GM19468 (cell line): ENCODE measurements around the gene GLYATL3.

Experiments used
- ATAC-seq: cut with Tn5 transposase; IDR thresholded peaks from one replicate; pipeline ENCODE4 v1.9.1; 2021; ENCODE audit warnings: mild to moderate bottlenecking, moderate library complexity, moderate number of reproducible peaks; ENCODE audit not compliant: unreplicated experiment; ENCODE audit errors: extremely low read depth

GLYATL3 gene

DNA sequence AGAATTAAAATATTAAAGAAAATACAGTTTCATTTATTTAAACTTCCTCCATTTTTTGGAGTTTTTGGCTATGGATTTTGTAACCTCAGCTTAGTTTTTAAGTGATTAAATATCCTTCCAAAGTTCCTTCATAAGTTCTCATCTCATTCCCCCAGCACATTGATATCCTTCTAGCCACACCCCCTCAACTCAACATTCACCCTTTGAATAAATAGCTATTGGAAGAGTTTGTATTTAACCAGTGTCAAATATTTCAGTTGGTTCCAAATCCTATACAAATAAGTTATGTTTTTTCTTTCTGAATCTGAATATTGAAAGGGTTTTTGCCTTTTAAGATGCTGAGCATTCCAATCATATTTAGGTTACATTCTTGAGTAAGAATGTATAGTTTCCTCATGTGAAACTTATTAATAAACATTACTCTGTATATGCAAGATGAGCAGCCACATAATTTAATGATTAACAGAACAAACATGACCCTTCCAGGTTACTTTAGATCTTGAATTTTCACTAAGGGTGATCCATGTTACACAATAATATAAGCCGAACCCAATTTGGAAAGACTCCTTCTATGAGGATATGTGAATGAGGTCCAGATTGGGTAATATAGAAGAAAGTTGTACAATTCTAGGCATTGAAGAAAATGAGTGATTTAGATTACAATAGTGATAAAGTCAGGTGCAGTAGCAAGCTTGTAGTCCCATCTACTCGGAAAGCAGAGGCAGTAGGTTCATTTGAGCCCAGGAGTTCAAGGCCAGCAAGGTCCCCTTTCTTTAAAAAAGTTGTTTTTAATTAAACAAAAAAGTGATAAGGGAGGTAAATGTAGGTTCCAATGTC, 13.6 kb downstream of the GLYATL3 start:
- no peak for ATAC-seq

DNA sequence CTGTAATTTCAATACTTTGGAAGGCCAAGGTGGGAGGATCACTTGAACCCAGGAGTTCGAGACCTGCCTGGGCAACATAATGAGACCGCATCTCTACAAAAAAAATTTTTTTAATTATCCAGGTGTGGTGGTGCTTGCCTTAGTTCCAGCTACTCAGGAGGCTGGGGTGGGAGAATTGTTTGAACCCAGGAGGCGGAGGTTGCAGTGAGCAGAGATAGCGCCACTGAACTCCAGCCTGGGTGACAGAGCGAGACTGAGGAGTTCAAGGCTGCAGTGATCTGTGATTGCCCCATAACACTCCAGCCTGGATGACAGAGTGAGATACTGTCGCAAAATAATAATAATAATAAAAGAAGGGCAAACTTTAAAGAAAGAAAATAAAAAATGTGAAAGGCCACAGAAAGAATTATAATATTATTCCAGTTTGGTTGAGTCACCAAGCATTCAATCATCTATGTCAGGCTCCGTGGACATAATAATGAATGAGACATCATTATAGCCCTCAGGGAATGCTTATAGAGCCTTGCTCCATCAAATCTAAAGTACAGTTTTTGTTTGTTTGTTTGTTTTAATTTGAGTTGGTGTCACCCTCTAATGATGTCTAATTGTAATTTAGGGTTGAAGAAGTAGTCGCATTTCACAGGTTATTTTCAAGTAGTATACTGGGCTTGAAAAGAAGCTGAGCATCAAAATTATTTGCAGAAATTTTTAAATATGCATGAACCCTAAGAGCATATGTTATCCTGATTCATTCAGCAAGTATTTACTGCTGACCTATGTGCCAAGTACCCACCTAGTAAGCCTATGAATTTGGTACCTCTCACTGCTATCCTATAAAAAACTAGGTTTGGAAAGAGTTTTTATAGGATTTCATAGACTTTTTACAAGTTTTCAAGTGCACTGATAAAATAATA, 15.1 kb downstream of the GLYATL3 start:
- no peak for ATAC-seq

DNA sequence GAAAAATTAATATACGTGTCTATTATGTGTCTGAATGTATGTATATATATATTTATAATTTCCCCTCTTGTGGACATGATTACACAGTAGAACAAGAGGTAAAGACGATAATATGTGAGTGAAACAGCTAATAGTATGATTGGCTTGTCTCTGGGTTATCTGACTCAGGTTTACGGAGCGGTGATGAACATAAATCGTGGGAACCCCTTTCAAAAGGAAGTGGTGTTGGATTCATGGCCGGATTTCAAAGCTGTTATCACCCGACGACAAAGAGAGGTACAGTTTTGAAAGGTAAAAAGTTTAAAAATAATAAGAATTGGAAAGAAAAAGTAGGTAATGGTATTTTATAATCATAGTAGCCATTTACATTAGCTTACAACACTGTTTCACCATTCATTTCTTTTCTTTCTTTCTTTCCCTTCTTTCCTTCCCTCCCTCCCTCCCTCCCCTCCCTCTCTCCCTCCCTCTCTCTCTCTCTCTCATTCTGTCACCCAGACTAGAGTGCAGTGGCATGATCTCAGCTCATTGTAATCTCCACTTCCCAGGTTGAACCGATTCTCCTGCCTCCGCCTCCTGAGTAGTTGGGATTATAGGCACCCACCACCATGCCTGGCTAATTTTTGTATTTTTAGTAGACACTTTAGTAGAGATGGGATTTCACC, 15.9 kb downstream of the GLYATL3 start:
- ATAC-seq = no peak

DNA sequence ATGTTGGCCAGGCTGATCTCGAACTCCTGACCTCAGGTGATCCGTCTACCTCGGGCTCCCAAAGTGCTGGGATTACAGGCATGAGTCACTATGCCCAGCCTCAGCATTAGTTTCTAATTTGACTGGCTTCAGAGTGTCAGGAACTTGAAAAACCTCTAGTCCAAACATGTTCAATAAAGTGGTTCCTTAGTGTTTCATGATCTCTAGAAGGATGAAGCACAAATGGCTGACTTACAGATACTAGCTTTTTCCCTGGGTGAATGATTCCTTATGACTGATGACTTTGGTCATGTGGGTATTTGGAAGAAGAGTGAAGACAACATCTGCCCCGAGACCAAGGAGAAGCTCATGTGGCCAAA, 16.4 kb downstream of the GLYATL3 start:
- no peak for ATAC-seq

DNA sequence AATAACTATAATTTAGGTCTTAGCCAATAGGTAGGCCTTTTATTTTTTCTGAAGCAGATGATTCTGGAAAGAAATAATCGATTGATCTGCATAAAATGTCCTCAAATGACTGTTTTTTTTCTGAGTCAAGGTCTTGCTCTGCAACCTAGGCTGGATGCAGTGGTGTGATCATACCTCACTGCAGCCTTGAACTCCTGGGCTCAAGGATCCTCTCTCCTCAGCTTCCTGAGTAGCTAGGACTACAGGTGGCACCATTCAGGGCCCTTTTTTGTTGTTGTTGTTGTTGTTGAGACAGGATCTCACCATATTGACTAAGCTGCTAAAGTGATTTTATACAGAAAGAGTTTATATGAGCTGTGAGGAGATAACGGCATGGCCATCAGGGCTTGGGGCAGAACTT, 18.2 kb downstream of the GLYATL3 start:
- no peak for ATAC-seq

DNA sequence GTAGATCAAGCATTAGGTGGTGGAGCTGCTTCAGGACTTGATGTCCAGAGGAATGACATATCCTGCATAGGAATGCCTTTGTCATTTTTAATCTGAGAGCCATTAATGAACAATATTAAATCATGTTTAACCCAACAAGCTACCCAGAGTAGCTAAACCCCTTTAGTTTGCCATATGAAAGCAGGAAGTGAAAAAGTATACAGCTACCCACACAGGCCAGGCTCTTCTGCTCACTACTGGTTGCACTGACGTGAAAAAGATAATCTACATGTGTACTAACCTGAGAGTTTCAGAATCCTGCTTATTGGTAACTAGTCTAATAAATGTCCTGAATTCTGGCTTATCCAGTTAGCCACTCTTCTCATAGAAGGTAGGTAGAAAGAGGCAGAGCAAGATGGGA, 19.9 kb downstream of the GLYATL3 start:
- ATAC-seq = peak; percentile 91

DNA sequence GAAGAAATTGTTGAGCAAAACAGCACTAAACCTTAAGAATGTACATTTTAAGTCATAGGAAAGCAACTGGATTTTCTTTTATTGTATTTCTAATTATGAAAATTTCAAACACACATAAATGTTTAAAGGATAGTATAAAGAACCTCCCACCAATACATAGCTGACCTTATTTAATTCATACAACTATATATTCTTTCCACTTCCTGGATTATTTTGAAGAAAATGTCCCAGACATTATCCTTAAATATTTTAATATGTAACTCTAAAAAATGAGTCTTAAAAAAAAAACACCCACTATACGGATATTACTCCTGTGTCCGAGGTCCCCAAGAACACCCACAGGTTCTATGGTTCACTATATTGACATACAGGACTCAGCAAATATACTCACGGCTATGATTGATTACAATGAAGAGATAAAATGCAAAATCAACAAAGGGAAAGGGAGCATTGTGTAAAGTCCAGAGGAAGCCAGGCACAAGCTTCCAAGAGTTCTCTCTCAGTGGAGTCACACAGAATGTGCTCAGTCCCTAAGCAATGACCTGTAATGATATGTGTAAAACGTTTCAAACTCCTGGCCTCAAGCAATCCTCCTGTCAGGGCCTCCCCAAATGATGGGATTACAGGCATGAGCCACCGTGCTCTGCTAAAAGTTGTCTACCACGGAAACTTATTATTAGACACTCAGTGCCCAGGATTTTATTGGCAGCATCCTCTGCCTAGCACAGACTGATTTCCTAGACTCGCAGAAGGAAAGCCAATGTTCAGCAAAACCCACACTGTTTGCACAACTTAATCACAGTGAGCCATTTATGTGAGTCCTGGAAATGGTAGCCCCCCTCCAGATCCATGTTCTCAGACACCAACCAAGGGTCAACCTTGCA, 23.2 kb downstream of the GLYATL3 start:
- ATAC-seq = no peak

DNA sequence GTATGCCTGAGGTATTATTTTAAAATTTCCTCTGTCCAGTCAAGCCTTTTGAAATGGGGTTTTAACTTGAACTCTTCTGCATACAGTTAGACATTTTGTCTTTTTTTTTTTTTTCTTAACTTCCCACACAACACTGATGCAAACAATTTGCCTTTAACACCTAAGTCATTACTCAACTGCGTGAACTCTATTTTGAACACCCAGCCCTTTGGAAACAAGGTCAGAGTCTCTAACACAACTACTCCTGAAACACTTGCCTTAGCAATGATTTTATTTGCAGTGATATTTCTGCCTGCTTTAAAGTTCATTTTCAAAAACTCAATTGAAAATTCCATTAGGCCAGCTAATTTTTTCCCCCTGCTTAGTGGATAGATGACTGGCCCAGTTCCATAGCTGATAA, 24.2 kb downstream of the GLYATL3 start:
- ATAC-seq = no peak

DNA sequence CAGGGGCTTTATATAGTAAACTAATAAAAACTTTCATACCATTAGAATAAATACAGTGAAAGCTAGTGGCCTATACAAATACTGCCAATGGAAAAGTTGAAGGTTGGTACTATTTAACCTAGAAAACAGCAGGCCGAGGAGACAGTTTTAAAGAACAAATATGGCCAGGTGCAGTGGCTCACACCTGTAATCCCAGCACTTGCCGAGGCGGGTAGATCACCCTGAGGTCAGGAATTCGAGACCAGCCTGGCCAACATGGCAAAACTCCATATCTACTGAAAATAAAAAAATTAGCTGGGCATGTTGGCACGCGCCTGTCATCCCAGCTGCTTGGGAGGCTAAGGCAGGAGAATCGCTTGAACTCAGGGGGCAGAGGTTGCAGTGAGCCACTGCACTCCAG, 24.8 kb downstream of the GLYATL3 start:
- ATAC-seq = no peak

DNA sequence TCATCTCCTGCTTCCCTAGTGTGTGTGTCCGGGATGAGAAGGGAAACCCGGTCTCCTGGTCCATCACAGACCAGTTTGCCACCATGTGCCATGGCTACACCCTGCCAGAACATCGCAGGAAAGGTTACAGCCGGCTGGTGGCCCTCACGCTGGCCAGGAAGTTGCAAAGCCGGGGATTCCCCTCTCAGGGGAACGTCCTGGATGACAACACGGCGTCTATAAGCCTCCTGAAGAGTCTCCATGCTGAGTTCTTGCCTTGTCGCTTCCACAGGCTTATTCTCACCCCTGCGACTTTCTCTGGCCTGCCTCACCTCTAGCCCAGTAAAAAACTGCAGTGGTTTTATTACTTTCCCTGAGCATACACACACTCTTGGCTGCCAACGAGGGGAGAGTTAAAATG, 26.9 kb downstream of the GLYATL3 start:
- ATAC-seq = no peak

DNA sequence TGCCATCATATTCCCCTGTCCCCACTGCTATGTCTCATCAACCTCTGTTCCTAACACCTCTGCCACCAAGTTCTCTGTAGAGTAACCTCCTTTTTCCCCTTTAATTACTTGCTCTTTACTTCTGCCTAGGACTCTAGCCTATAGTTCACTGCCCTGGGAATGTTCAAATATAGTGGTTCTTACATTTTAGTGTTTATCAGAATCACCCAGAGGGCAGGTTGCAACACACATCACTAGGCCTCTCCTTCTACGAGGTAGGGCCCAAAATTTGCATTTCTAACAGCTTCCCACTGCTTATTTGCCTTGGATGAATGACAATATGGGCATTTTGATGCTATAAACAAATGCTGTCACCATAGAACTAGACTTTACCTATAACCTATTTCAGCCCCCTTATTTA, 27.6 kb downstream of the GLYATL3 start:
- no peak for ATAC-seq

DNA sequence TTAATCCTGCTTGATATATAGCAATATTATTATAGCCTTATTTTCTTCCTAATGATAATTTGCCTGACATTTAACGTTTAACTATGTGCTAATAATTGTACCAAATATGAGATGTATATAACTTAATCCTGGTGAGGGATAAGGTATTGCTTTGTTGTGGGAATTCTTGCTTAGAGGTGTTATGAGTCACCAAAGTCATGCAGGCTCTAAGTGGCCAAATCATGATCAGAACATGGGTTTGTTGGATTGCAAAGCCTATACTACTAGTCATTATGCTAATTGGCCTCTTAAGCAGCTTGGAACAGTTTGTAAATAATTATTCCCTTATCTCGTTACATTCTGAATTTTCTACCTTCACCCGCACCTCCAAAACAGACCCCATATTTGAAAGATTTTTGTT, 28.8 kb downstream of the GLYATL3 start:
- ATAC-seq = no peak

DNA sequence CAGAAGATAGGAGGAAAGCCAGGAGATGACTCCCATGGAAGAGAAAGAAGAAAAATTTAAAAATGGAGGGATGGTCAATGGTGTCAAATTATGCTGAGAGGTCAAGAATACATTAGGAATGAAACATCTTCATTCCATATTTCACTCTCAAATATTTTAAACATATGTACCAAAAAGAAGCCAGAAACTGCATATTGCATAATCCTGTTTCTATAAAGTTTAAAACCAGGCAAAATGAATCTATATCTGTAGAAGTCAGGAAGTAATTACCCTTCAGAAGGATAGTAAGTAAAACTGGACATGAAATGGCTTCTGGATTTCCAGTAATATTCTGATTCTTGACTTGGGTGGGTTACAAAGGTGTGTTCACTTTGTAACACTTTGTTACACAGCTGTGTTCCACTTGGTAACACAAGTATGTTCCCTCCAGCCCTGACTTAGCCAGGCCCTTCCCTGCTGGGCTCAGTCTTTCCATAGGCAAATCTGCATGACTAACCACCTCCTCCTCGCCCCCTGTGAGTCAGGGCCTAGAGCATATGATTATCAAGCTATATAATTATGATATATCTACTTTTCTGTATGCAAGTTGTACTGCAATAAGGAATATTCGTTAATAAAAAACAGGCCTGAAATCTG, 30.5 kb downstream of the GLYATL3 start:
- no peak for ATAC-seq

DNA sequence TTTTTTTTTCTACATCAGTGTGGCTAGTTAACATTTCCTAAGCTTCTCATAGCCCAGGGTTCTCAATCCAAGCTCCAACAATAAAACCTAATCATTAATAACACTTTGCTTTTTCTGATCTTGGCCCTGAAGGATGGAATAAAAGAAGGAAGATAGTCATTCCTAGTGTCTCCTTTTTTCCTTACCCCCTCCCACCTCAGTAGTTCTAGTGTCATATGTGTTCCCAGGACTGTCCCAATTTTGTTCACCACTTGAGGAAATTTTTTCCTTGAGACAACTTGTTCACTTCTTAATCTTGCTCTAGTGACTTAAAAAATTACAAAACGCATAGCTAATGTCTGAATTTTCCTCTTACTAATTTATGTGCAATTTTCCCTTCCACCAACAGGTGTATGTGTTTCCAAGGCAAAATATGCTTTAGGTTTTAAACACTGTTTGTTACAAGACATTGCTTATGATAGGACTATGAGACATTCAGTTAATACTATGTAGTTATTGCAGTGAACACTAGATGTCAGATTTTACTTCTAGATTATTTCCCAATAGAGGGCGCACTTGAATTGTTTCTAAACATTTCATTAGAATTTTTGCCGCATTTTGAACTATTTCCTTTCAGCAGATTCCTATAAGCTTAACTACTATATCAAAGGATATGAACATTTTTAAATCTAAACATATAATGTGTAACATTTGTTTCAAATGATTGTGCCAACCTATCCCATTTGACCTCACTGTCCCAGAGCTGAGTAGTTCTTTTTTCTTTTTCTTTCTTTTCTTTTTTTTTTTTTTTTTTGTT, 32.2 kb downstream of the GLYATL3 start:
- peak; percentile 91 for ATAC-seq

DNA sequence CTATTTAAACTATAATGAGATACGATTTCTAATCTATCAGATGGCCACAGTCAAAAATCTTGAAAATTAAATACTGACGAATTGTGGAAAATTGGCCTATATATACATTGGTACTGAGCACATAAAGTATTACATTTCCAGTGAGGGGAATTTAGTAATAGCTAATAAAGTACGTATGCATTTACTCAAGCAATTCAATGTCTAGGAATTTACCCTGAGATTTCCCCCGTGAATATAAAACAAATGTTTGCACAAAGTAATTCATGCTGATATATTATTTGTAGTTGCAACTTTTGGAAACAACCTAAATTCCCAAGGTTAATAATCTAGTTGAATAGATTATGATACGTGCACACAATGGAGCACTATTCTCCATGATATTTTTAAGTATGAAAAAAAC, 36.1 kb downstream of the GLYATL3 start:
- no peak for ATAC-seq

DNA sequence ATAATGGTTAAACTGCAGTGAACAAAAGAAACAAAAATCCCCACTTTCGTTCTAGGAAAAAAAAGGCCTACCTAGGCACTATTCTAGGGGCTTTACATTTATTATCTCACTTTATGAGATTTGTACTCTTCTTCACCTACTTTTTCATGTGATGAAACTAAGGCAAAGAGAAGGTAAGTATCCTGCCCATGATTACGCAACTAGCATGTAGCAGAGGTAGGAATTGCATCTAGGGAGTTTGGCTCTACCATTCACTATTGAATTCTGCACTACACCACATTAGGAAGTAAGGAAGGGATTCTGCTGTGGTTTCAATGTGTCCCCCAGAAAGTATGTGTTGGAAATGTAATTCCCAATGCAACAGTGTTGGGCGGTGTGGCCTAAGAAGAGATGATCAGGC, 39.4 kb downstream of the GLYATL3 start:
- no peak for ATAC-seq

DNA sequence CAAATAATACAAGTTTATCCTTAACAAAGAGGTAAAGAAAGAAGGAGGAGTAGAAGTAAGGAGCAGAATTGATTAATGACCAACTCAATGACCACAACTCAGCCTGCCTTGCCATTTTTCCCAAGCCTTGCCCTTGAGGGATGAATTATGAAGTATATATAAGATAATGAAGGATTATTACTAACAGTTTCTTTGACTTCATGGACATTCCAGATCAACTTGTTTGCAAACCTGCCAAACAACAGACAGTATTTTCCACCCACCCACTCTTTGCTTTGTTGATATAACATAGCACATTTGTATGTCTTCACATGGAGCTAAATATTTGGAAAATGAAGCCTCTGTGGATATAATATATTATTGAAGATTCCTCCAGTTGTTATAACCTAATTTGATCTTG, 40.9 kb downstream of the GLYATL3 start:
- no peak for ATAC-seq

DNA sequence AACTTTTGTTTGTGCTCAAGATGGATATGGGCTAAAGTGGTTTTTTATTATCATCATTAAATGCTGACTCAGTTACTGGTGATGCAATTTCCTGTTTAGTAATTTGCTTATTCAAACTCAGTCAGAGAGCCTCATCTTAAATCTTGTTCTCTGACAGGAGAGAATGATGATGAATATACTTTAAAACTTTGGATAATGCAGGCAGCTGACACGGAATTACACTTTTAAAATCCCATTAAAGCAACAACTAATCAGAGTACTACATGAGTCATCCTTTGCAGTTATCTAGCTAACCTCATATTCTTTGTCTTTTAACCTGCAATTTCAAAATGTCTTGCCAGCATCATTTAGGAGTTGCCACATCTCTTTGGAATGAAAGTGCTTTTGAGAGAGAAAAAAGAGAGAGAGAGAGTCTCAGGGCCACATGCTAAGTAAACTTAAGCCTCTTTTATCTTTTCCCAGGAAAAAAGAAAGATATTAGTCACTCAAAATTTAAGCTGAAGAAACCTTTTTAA, 41.5 kb downstream of the GLYATL3 start:
- ATAC-seq = no peak

DNA sequence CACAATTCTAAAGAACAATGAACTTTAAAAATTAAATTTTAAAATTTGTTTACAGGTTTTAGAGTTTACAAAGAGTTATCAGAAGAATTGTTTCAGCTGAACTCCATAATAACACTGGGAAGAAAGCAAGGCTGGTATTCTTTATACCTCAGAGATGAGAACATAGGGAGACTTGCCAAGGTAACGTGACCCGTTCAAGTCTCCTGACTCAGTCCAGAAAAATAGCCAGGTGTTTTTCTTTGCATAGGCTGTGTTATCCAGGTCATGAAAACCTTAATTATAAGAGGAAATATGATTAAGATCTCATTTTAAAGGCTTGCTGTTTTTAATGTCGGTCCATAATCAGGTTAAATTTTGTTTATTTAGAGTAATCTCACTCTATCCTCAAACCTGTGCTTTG, 42.2 kb downstream of the GLYATL3 start:
- ATAC-seq = no peak
